Measurements from ENCODE around the gene EGFL7. TPM values are rescaled to one million over a fixed set of nuclear protein-coding genes. Genes with fewer than 3 reads are reported as not detected.

Gene EGFL7
- total RNA-seq, 2 experiments from 2014 or later, result 0.28 to 0.30 TPM

- ChIA-PET CTCF (interaction anchor here (0.9 to 1.2 kb wide), 5 partner anchors 8 to 36 kb away, joined by 3 read pairs; no protein-coding TSS in a partner anchor), POLR2A (no interaction called here)
- Mint-ChIP-seq H3K4me3 (no peak overlapping the region), H3K27me3 (no peaks in the 10 kb centered on the region), H3K4me1 (no peaks in the 10 kb centered on the region), H3K9me3 (no peaks in the 10 kb centered on the region), H3K27ac (no peak overlapping the region), H3K36me3 (ENCODE audit: low read depth) (no peaks in the 10 kb centered on the region)
- DNase-seq, result peak; percentile 41
These were observed 9.1 kb downstream of the EGFL7 start for GRCh38 chr9:136671646-136672430.

GRCh38 chr9:136672431-136673087, 9.8 kb downstream of the EGFL7 start:
- POLR2A ChIA-PET, result no interaction called here
- H3K4me3 Mint-ChIP-seq, result no peak overlapping the region

GRCh38 chr9:136673088-136673974, 10.6 kb downstream of the EGFL7 start:
- ChIA-PET CTCF (no interaction called here), POLR2A (no interaction called here)
- DNase-seq, result no peak
- Mint-ChIP-seq H3K27me3 (no peaks in the 10 kb centered on the region), H3K9me3 (no peaks in the 10 kb centered on the region), H3K4me1 (no peaks in the 10 kb centered on the region), H3K36me3 (ENCODE audit: low read depth) (no peaks in the 10 kb centered on the region), H3K27ac (no peak overlapping the region), H3K4me3 (no peak overlapping the region)

More at GRCh38 chr9:136672431-136673087, 9.8 kb downstream of the EGFL7 start:
- Mint-ChIP-seq H3K27ac (no peak overlapping the region), H3K4me1 (no peaks in the 10 kb centered on the region), H3K27me3 (no peaks in the 10 kb centered on the region), H3K36me3 (ENCODE audit: low read depth) (no peaks in the 10 kb centered on the region), H3K9me3 (no peaks in the 10 kb centered on the region)
- CTCF ChIA-PET, result interaction anchor here (1.1 to 1.2 kb wide), 2 partner anchors 9 to 28 kb away, joined by 3 read pairs; no protein-coding TSS in a partner anchor
- DNase-seq, result no peak

DNA sequence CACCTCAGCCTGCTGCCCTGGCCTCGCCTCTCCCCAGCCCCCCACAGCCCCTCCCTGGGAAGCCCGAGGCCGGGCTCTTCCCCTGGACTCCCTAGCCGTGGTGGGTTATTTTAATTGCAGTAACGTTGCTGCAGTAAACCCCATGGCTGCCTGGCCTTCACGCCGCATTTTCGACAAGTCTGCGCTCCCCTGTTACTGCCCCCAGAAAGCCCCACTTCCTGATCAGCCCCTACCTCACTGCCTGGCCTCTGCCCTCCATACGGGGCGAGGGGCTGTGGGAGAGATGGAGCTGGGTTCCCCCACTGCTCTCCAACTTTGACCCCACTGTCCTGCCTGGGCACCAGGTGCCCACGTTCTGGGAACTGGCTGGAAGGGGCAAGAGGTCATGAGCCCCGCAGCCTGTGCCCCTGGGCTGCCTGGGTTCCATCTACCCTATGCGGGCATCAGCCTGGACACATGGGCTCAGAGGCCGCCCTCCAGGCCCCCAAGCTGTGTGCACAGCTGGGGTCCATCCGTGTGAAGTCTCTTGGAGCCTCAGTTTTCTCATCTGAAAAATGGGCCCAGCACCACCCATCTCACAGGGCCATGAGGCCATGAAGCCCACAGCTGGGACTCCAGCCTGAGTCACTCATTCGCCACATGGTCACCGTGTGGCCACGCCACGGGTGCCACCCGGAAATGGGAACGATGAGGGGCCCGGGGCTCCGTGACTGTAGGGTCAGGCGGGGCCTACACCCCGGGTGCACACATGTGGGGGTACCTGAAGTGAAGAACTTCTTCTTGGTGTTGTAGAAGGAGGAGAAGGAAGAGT, 11.5 kb downstream of the EGFL7 start:
- DNase-seq, result no peak
- CTCF ChIA-PET, result no interaction called here
- Mint-ChIP-seq H3K4me3 (no peak overlapping the region), H3K27me3 (no peaks in the 10 kb centered on the region), H3K36me3 (ENCODE audit: low read depth) (no peaks in the 10 kb centered on the region), H3K4me1 (no peaks in the 10 kb centered on the region), H3K27ac (no peak overlapping the region), H3K9me3 (no peaks in the 10 kb centered on the region)
- POLR2A ChIA-PET, result no interaction called here

DNA sequence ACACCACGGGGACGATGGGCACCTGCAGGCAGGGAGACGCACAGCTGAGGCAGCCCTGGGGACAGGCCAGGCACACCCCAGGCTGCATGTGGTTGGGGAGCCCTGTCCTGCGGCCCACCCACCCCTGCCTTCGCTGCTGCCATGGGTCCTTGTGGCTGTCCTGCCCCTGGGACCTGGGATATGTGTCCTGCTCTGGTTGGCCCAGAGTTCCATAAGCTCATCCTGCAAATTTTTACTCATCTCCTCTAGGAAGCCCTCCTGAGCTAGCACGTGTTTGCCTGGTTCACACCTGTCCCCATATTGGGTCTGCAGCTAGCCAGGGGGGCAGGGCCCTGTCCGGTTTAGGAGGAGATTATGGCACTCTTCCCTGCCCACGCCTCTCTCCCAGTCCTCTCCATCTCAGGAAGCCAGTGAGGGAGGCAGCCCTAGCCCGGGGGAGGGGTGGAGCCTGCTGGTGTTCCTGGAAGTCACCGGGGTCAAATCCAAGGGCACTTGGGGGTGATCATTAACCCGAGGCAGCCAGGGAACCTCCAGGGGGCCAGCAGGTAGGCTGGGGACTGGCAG, 12.2 kb downstream of the EGFL7 start:
- ChIA-PET CTCF (no interaction called here), POLR2A (no interaction called here)
- H3K36me3 Mint-ChIP-seq (ENCODE audit: low read depth), result no peaks in the 10 kb centered on the region
- DNase-seq, result no peak
- H3K4me3 Mint-ChIP-seq, result no peak overlapping the region
- no peak overlapping the region for H3K27ac Mint-ChIP-seq
- no peaks in the 10 kb centered on the region for H3K4me1 Mint-ChIP-seq
- H3K9me3 Mint-ChIP-seq, result no peaks in the 10 kb centered on the region
- H3K27me3 Mint-ChIP-seq, result no peaks in the 10 kb centered on the region

DNA sequence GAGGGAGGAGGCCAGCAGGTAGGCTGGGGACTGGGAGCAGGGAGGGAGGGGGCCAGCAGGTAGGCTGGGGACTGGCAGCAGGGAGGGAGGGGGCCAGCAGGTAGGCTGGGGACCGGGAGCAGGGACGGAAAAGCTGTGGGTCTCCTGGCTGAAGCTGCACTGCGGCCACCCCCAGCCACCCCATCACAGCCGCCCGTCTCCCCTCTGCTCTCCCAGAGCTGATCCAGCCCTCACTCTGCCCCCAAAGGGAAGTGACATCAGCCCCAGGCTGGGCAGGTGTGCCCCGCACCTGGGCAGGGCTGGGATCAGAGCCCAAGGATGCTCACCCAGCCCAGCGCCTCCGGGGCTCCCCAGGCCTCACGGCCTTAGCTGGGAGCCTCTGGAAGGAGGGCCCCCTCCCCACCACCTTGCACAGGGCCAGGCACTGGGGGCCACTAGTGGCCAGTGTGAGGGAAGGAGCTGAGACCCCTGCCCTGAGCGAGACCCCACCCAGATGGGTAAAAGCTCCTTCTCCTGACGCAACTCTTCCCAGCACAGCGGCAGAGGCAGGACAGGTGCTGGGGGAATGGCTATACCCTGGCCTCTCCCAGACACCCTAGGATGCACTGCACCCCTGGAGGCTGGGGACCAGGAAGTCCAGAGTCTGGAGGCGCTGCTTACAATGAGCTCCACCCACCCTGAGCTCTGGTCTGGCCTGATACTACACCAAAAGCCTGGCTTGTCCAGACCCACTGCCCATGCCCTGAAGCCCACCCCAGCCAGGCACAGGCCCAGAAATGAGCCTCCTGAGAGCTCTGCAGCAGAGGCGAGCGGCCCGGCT, 13.0 kb downstream of the EGFL7 start:
- H3K4me1 Mint-ChIP-seq, result no peaks in the 10 kb centered on the region
- no peak overlapping the region for H3K4me3 Mint-ChIP-seq
- H3K9me3 Mint-ChIP-seq, result no peaks in the 10 kb centered on the region
- no peak for DNase-seq
- POLR2A ChIA-PET, result no interaction called here
- H3K36me3 Mint-ChIP-seq (ENCODE audit: low read depth), result no peaks in the 10 kb centered on the region
- H3K27ac Mint-ChIP-seq, result no peak overlapping the region
- CTCF ChIA-PET, result no interaction called here
- no peaks in the 10 kb centered on the region for H3K27me3 Mint-ChIP-seq

- H3K27ac Mint-ChIP-seq, result no peak overlapping the region
- H3K36me3 Mint-ChIP-seq (ENCODE audit: low read depth), result no peaks in the 10 kb centered on the region
- no peaks in the 10 kb centered on the region for H3K9me3 Mint-ChIP-seq
- POLR2A ChIA-PET, result interaction anchor here (0.7 kb wide), 1 partner anchor 403 kb away, joined by 3 read pairs; no protein-coding TSS in a partner anchor
- no peak for DNase-seq
- H3K27me3 Mint-ChIP-seq, result no peaks in the 10 kb centered on the region
- H3K4me3 Mint-ChIP-seq, result no peak overlapping the region
- no peaks in the 10 kb centered on the region for H3K4me1 Mint-ChIP-seq
- CTCF ChIA-PET, result no interaction called here
These were observed 13.6 kb downstream of the EGFL7 start for GRCh38 chr9:136676297-136676794.

GRCh38 chr9:136676920-136677686, 14.4 kb downstream of the EGFL7 start:
- Mint-ChIP-seq H3K9me3 (no peaks in the 10 kb centered on the region), H3K36me3 (ENCODE audit: low read depth) (no peaks in the 10 kb centered on the region), H3K27me3 (no peaks in the 10 kb centered on the region), H3K4me1 (no peaks in the 10 kb centered on the region), H3K4me3 (no peak overlapping the region), H3K27ac (no peak overlapping the region)
- POLR2A ChIA-PET, result interaction anchor here (0.7 kb wide), 1 partner anchor 403 kb away, joined by 3 read pairs; no protein-coding TSS in a partner anchor
- CTCF ChIA-PET, result no interaction called here
- no peak for DNase-seq

- no peak overlapping the region for H3K27ac Mint-ChIP-seq
- no peak for DNase-seq
- no peaks in the 10 kb centered on the region for H3K36me3 Mint-ChIP-seq (ENCODE audit: low read depth)
- no peaks in the 10 kb centered on the region for H3K4me1 Mint-ChIP-seq
- H3K9me3 Mint-ChIP-seq, result no peaks in the 10 kb centered on the region
- CTCF ChIA-PET, result no interaction called here
- POLR2A ChIA-PET, result no interaction called here
- H3K4me3 Mint-ChIP-seq, result no peak overlapping the region
- no peaks in the 10 kb centered on the region for H3K27me3 Mint-ChIP-seq
These were observed 15.3 kb downstream of the EGFL7 start for GRCh38 chr9:136678034-136678433.

- ChIA-PET POLR2A (no interaction called here), CTCF (no interaction called here)
- H3K4me1 Mint-ChIP-seq, result no peaks in the 10 kb centered on the region
- H3K27me3 Mint-ChIP-seq, result no peaks in the 10 kb centered on the region
- no peak for DNase-seq
- H3K9me3 Mint-ChIP-seq, result no peaks in the 10 kb centered on the region
- H3K36me3 Mint-ChIP-seq (ENCODE audit: low read depth), result no peaks in the 10 kb centered on the region
- H3K4me3 Mint-ChIP-seq, result no peak overlapping the region
- H3K27ac Mint-ChIP-seq, result no peak overlapping the region
These were observed 15.9 kb downstream of the EGFL7 start for GRCh38 chr9:136678624-136679023.

DNA sequence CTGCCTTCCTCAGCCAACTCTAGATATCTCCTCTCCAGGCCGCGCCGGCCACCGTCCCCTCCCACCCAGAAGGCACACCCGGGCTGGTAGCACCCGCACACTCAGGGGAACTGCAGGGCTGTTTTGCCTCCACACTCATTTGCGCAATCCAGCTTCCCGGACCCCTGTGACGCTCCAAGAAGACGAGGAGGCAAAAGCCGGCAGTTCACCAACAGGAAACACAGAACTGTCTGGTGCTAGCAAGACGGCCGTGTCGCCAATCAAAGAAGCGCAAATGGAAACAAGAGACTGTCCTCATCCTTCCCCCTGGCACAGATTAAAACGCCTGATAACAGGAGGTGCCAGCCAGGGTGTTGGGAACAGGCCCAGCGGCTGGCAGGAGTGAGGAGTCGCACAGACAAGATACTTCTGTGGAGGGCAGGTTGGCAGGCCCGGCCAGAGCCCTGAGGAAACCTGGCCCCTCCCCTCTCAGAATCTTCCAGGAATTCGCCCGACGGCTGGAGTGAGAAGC, 16.8 kb downstream of the EGFL7 start:
- no peak overlapping the region for H3K4me3 Mint-ChIP-seq
- POLR2A ChIA-PET, result no interaction called here
- CTCF ChIA-PET, result interaction anchor here (0.8 to 1.5 kb wide), 2 partner anchors 8 to 45 kb away, joined by 3 read pairs; no protein-coding TSS in a partner anchor
- H3K9me3 Mint-ChIP-seq, result no peaks in the 10 kb centered on the region
- H3K36me3 Mint-ChIP-seq (ENCODE audit: low read depth), result no peaks in the 10 kb centered on the region
- no peaks in the 10 kb centered on the region for H3K27me3 Mint-ChIP-seq
- H3K4me1 Mint-ChIP-seq, result no peaks in the 10 kb centered on the region
- DNase-seq, result no peak
- no peak overlapping the region for H3K27ac Mint-ChIP-seq
